Liver (tissue), 9 donors: ENCODE results near the gene AOPEP. TPM values are rescaled to one million over a fixed set of nuclear protein-coding genes. Genes with fewer than 3 reads are reported as not detected.

Experiments used
- DNase-seq: peaks from one replicate; pipeline ENCODE4 v3.0.0-alpha.2; 2017; ENCODE audit warnings: low spot score
- H3K27ac ChIP-seq, 2 donors: one replicate each; pipeline ENCODE4 v1.7.0; 2013; ENCODE audit warnings: inconsistent platforms in 2 of 2, low read length in 2 of 2, control low read depth in 1 of 2, low read depth in 1 of 2, mild to moderate bottlenecking in 1 of 2
- H3K27me3 ChIP-seq, 4 donors: one replicate each; pipeline versions ENCODE4 v1.6.1 to v1.7.0; 2013; ENCODE audit warnings: low read length in 3 of 4, inconsistent platforms in 1 of 4, mild to moderate bottlenecking in 1 of 4, moderate library complexity in 1 of 4; ENCODE audit not compliant: control insufficient read depth in 4 of 4, insufficient read depth in 4 of 4
- H3K36me3 ChIP-seq, 4 donors: one replicate each; pipeline versions ENCODE4 v1.6.1 to v1.7.0; 2013; ENCODE audit warnings: low read length in 3 of 4, mild to moderate bottlenecking in 3 of 4, low read depth in 1 of 4, moderate library complexity in 1 of 4; ENCODE audit not compliant: control insufficient read depth in 4 of 4, insufficient read depth in 3 of 4
- H3K4me1 ChIP-seq, 4 donors: one replicate each; pipeline versions ENCODE4 v1.6.1 to v1.7.0; 2013; ENCODE audit warnings: low read length in 3 of 4, mild to moderate bottlenecking in 3 of 4, moderate library complexity in 1 of 4; ENCODE audit not compliant: control insufficient read depth in 4 of 4, insufficient read depth in 4 of 4
- H3K4me3 ChIP-seq, 3 donors: one replicate each; pipeline versions ENCODE4 v1.6.1 to v1.7.0; 2013; ENCODE audit warnings: low read length in 3 of 3, control low read depth in 1 of 3, low read depth in 1 of 3, mild to moderate bottlenecking in 1 of 3
- H3K9ac ChIP-seq, 2 donors: one replicate each; pipeline ENCODE4 v1.7.0; 2013; ENCODE audit warnings: low read length in 2 of 2, mild to moderate bottlenecking in 2 of 2, moderate library complexity in 2 of 2, control low read depth in 1 of 2, low read depth in 1 of 2
- H3K9me3 ChIP-seq, 4 donors: one replicate each; pipeline versions ENCODE4 v1.6.1 to v1.7.0; 2013; ENCODE audit warnings: low read length in 3 of 4; ENCODE audit not compliant: control insufficient read depth in 4 of 4
- EGR1 ChIP-seq, 2 donors: IDR thresholded peaks; 2 replicates each; pipeline ENCODE4 v1.6.1; 2016 to 2018; ENCODE audit warnings: antibody characterized with exemption in 2 of 2, low read depth in 2 of 2
- FOXA1 ChIP-seq: IDR thresholded peaks from 2 replicates; pipeline ENCODE4 v1.6.1; 2016; ENCODE audit warnings: antibody characterized with exemption
- FOXA2 ChIP-seq: IDR thresholded peaks from 2 replicates; pipeline ENCODE4 v1.6.1; 2016; ENCODE audit warnings: antibody characterized with exemption
- GABPA ChIP-seq, 2 donors: IDR thresholded peaks in 1 of 2; conservative IDR thresholded peaks in 1 of 2; 2 replicates each; pipeline ENCODE4 v1.6.1; 2016; ENCODE audit warnings: antibody characterized with exemption in 2 of 2, mild to moderate bottlenecking in 1 of 2, moderate library complexity in 1 of 2
- HNF4A ChIP-seq, 2 donors: conservative IDR thresholded peaks; 2 replicates each; pipeline ENCODE4 v1.6.1; 2016; ENCODE audit warnings: antibody characterized with exemption in 2 of 2, mild to moderate bottlenecking in 2 of 2
- HNF4G ChIP-seq: IDR thresholded peaks from 2 replicates; pipeline ENCODE4 v1.6.1; 2016; ENCODE audit warnings: antibody characterized with exemption
- JUND ChIP-seq, 2 donors: IDR thresholded peaks; 2 replicates each; pipeline ENCODE4 v1.6.1; 2016; ENCODE audit warnings: antibody characterized with exemption in 2 of 2
- NR2F2 ChIP-seq: IDR thresholded peaks from 2 replicates; pipeline ENCODE4 v1.6.1; 2016; ENCODE audit warnings: antibody characterized with exemption
- RAD21 ChIP-seq, 2 donors: IDR thresholded peaks; 2 replicates each; pipeline ENCODE4 v1.6.1; 2016; ENCODE audit warnings: antibody characterized with exemption in 2 of 2, mild to moderate bottlenecking in 2 of 2
- REST ChIP-seq: IDR thresholded peaks from 2 replicates; pipeline ENCODE4 v1.6.1; 2016; ENCODE audit warnings: antibody characterized with exemption, mild to moderate bottlenecking
- RXRA ChIP-seq, 2 donors: IDR thresholded peaks; 2 replicates each; pipeline ENCODE4 v1.6.1; 2017 to 2018; ENCODE audit warnings: antibody characterized with exemption in 2 of 2, mild to moderate bottlenecking in 1 of 2
- SP1 ChIP-seq: IDR thresholded peaks from 2 replicates; pipeline ENCODE4 v1.6.1; 2018; ENCODE audit warnings: antibody characterized with exemption, mild to moderate bottlenecking
- TAF1 ChIP-seq: conservative IDR thresholded peaks from 2 replicates; pipeline ENCODE4 v1.6.1; 2016; ENCODE audit warnings: antibody characterized with exemption, mild to moderate bottlenecking
- YY1 ChIP-seq: IDR thresholded peaks from 2 replicates; pipeline ENCODE4 v1.6.1; 2016; ENCODE audit warnings: antibody characterized with exemption, mild to moderate bottlenecking
- ZBTB33 ChIP-seq: IDR thresholded peaks from 2 replicates; pipeline ENCODE4 v1.6.1; 2016; ENCODE audit warnings: antibody characterized with exemption
- WGBS: extraction: QIAGEN DNeasy Blood & Tissue Kit; methylation state at CpG from one replicate; pipeline ENCODE4 v1.1.7; 2013; 5-methylcytosine and 5-hydroxymethylcytosine counted together
- polyA plus RNA-seq, 2 donors: library from polyadenylated mRNA; stranded (reverse) in 1 of 2; unstranded in 1 of 2; fragments of 200-250 nt in 1 of 2; fragments of >200 nt in 1 of 2; fragmentation: Nextera tagmentation in 1 of 2; extraction: Ambion mirVana in 1 of 2; gene quantifications; one replicate each; pipeline versions ENCODE4 v1.2.1 to v1.2.3, GENCODE V29; 2013 to 2015
- total RNA-seq, 2 donors: library from RNA; depleted of rRNA; stranded (reverse); fragments of >200 nt; gene quantifications; one replicate each; pipeline ENCODE4 v1.2.3, GENCODE V29; 2014
- TF ChIP-seq, protein P1 (sequence below): IDR thresholded peaks from 2 replicates; pipeline ENCODE4 v1.6.1; 2016; ENCODE audit warnings: antibody characterized with exemption
- TF ChIP-seq, protein P2 (sequence below): fragments of 150-350 bp; IDR thresholded peaks from 2 replicates; pipeline ENCODE4 v1.5.1; 2017; ENCODE audit warnings: improper control_type of control experiment, low read depth, low read length; ENCODE audit not compliant: missing input control
- TF ChIP-seq, protein P3 (sequence below): IDR thresholded peaks from 2 replicates; pipeline ENCODE4 v1.6.1; 2016; ENCODE audit warnings: antibody characterized with exemption
- donor health status: healthy.
- donor health status: healthy.
- donor health status: healthy.
- donor health status: healthy.
- donor health status: healthy.

AOPEP gene
- total and polyA plus RNA-seq, 4 donors = 22.2 to 77.1 (median 34.8) TPM

- no peaks in the 10 kb centered on the region for H3K9me3 ChIP-seq
- H3K4me3 ChIP-seq = no peak overlapping the region
- H3K27ac ChIP-seq = peak overlapping the region; percentile 79 to 84
- WGBS = 88% methylated on average over 8 of the region's 8 CpGs
- peak overlapping the region in 1 of 2 donors; percentile 80 for H3K9ac ChIP-seq
- peaks cover 16 to 78% (median 59%) of the 10 kb centered on the region in 4 donors for H3K4me1 ChIP-seq
- H3K36me3 ChIP-seq = peaks cover 0 to 25% (median 5%) of the 10 kb centered on the region in 4 donors
- H3K27me3 ChIP-seq = no peaks in the 10 kb centered on the region
- DNase-seq = no peak
- TF ChIP-seq NR2F2 (no peak), HNF4G (no peak), REST (no peak), TAF1 (no peak), FOXA1 (no peak), SP1 (no peak), YY1 (no peak), EGR1 (IDR thresholded peaks at IDR 0.05; ENCODE audit: low read depth in 2 of 2) (no peak), HNF4A (conservative IDR thresholded peaks at IDR 0.05) (no peak), RXRA (IDR thresholded peaks at IDR 0.05) (no peak), ZBTB33 (no peak), GABPA (IDR thresholded peaks at IDR 0.05 in 1 of 2, conservative IDR thresholded peaks at IDR 0.05 in 1 of 2) (no peak), JUND (IDR thresholded peaks at IDR 0.05) (no peak), FOXA2 (no peak), RAD21 (IDR thresholded peaks at IDR 0.05) (no peak)
- TF ChIP-seq, protein P1, sequence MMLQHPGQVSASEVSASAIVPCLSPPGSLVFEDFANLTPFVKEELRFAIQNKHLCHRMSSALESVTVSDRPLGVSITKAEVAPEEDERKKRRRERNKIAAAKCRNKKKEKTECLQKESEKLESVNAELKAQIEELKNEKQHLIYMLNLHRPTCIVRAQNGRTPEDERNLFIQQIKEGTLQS = no peak
- TF ChIP-seq, protein P2, sequence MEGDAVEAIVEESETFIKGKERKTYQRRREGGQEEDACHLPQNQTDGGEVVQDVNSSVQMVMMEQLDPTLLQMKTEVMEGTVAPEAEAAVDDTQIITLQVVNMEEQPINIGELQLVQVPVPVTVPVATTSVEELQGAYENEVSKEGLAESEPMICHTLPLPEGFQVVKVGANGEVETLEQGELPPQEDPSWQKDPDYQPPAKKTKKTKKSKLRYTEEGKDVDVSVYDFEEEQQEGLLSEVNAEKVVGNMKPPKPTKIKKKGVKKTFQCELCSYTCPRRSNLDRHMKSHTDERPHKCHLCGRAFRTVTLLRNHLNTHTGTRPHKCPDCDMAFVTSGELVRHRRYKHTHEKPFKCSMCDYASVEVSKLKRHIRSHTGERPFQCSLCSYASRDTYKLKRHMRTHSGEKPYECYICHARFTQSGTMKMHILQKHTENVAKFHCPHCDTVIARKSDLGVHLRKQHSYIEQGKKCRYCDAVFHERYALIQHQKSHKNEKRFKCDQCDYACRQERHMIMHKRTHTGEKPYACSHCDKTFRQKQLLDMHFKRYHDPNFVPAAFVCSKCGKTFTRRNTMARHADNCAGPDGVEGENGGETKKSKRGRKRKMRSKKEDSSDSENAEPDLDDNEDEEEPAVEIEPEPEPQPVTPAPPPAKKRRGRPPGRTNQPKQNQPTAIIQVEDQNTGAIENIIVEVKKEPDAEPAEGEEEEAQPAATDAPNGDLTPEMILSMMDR = no peak
- TF ChIP-seq, protein P3, sequence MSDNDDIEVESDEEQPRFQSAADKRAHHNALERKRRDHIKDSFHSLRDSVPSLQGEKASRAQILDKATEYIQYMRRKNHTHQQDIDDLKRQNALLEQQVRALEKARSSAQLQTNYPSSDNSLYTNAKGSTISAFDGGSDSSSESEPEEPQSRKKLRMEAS = no peak
Observed at GRCh38 chr9:95028853-95029219, 302.3 kb downstream of the AOPEP start.
